NT2/D1 (cell line): ENCODE measurements around the gene GAPDHS.

Source experiments
- DNase-seq: peaks from one replicate; pipeline ENCODE4 v3.0.0-alpha.2; 2011; ENCODE audit warnings: low read depth, low spot score
- H3K27me3 ChIP-seq: 2 replicates; pipeline ENCODE4 v1.6.0; 2011; ENCODE audit warnings: mild to moderate bottlenecking; ENCODE audit not compliant: insufficient read length, insufficient read depth
- H3K36me3 ChIP-seq: 2 replicates; pipeline ENCODE4 v1.6.1; 2011; ENCODE audit warnings: mild to moderate bottlenecking, low read length, mixed read lengths; ENCODE audit not compliant: insufficient read depth, insufficient read length
- H3K4me1 ChIP-seq: 2 replicates; pipeline ENCODE4 v1.5.1; 2011; ENCODE audit not compliant: insufficient read depth, insufficient read length
- H3K4me3 ChIP-seq: 2 replicates; pipeline ENCODE4 v1.5.1; 2011; ENCODE audit warnings: low read depth; ENCODE audit not compliant: insufficient read length
- H3K9ac ChIP-seq: 2 replicates; pipeline ENCODE4 v1.6.0; 2011; ENCODE audit warnings: low read depth; ENCODE audit not compliant: insufficient read length
- H3K9me3 ChIP-seq: 2 replicates; pipeline ENCODE4 v1.5.1; 2011; ENCODE audit warnings: mild to moderate bottlenecking, low read length; ENCODE audit not compliant: insufficient read depth
- SUZ12 ChIP-seq: IDR thresholded peaks from 2 replicates; pipeline ENCODE4 v1.6.1; 2011; ENCODE audit not compliant: insufficient read length, insufficient read depth; ENCODE audit errors: extremely low read depth
- YY1 ChIP-seq: IDR thresholded peaks from 2 replicates; pipeline ENCODE4 v1.6.1; 2011; ENCODE audit not compliant: insufficient read length, insufficient read depth
- ZNF274 ChIP-seq: IDR thresholded peaks from 2 replicates; pipeline ENCODE4 v1.6.1; 2011; ENCODE audit warnings: mild to moderate bottlenecking, low read depth, low read length

GAPDHS gene

GRCh38 chr19:35533201-35533821 lies at the start of gene GAPDHS:
Gene GAPDHS, plus strand, starts transcription at chr19:35533456. Its CDS starts 72 bp downstream, at chr19:35533528.
- no peaks in the 10 kb centered on the region for H3K36me3 ChIP-seq
- no peak for DNase-seq
- no peaks in the 10 kb centered on the region for H3K27me3 ChIP-seq
- TF ChIP-seq YY1 (no peak), ZNF274 (no peak), SUZ12 (no peak)
- H3K9me3 ChIP-seq = no peaks in the 10 kb centered on the region
- H3K4me1 ChIP-seq = peaks cover 6% of the 10 kb centered on the region
- H3K4me3 ChIP-seq = no peak within 1 kb of the TSS
- H3K9ac ChIP-seq = no peak within 1 kb of the TSS

GRCh38 chr19:35484252-35485036 lies 48.8 kb upstream of the GAPDHS start:
- no peaks in the 10 kb centered on the region for H3K36me3 ChIP-seq
- no peak overlapping the region for H3K4me3 ChIP-seq
- no peaks in the 10 kb centered on the region for H3K9me3 ChIP-seq
- no peaks in the 10 kb centered on the region for H3K4me1 ChIP-seq
- H3K27me3 ChIP-seq = no peaks in the 10 kb centered on the region
- TF ChIP-seq SUZ12 = no peak
- TF ChIP-seq ZNF274 = no peak
- no peak for TF ChIP-seq YY1
- no peak for DNase-seq
- no peak overlapping the region for H3K9ac ChIP-seq

- no peaks in the 10 kb centered on the region for H3K27me3 ChIP-seq
- TF ChIP-seq SUZ12 (no peak), YY1 (no peak), ZNF274 (no peak)
Observed at GRCh38 chr19:35486268-35486708, 47.0 kb upstream of the GAPDHS start.

GRCh38 chr19:35487656-35488182 lies 45.5 kb upstream of the GAPDHS start:
- no peaks in the 10 kb centered on the region for H3K27me3 ChIP-seq
- H3K4me3 ChIP-seq = no peak overlapping the region
- no peaks in the 10 kb centered on the region for H3K9me3 ChIP-seq
- TF ChIP-seq SUZ12 (no peak), YY1 (no peak), ZNF274 (no peak)
- no peaks in the 10 kb centered on the region for H3K36me3 ChIP-seq
- no peak overlapping the region for H3K9ac ChIP-seq
- no peaks in the 10 kb centered on the region for H3K4me1 ChIP-seq
- no peak for DNase-seq

More at GRCh38 chr19:35486268-35486708, 47.0 kb upstream of the GAPDHS start:
- no peak overlapping the region for H3K4me3 ChIP-seq
- H3K9me3 ChIP-seq = no peaks in the 10 kb centered on the region
- no peak overlapping the region for H3K9ac ChIP-seq
- H3K4me1 ChIP-seq = no peaks in the 10 kb centered on the region
- no peaks in the 10 kb centered on the region for H3K36me3 ChIP-seq
- no peak for DNase-seq

GRCh38 chr19:35488677-35489076 lies 44.6 kb upstream of the GAPDHS start:
- H3K9me3 ChIP-seq = no peaks in the 10 kb centered on the region
- no peaks in the 10 kb centered on the region for H3K36me3 ChIP-seq
- H3K9ac ChIP-seq = no peak overlapping the region
- no peaks in the 10 kb centered on the region for H3K27me3 ChIP-seq
- no peaks in the 10 kb centered on the region for H3K4me1 ChIP-seq
- TF ChIP-seq SUZ12 = no peak
- no peak for TF ChIP-seq ZNF274
- TF ChIP-seq YY1 = no peak
- H3K4me3 ChIP-seq = no peak overlapping the region
- no peak for DNase-seq

- no peak for DNase-seq
- Histone ChIP-seq H3K27me3 (no peaks in the 10 kb centered on the region), H3K36me3 (no peaks in the 10 kb centered on the region), H3K4me1 (peaks cover 2% of the 10 kb centered on the region), H3K4me3 (no peak within 1 kb of the TSS), H3K9me3 (no peaks in the 10 kb centered on the region), H3K9ac (no peak within 1 kb of the TSS)
- TF ChIP-seq YY1 (no peak), ZNF274 (no peak), SUZ12 (no peak)
Observed at GRCh38 chr19:35490364-35490763, 42.9 kb upstream of the GAPDHS start, which contains the start of gene KRTDAP. Gene KRTDAP, minus strand, starts transcription at chr19:35490464. Its CDS starts 22 bp downstream, at chr19:35490442.

GRCh38 chr19:35491836-35492360 lies 41.4 kb upstream of the GAPDHS start:
- DNase-seq = no peak
- H3K9ac ChIP-seq = no peak overlapping the region
- TF ChIP-seq ZNF274 (no peak), SUZ12 (no peak), YY1 (no peak)
- H3K36me3 ChIP-seq = no peaks in the 10 kb centered on the region
- H3K27me3 ChIP-seq = no peaks in the 10 kb centered on the region
- no peak overlapping the region for H3K4me3 ChIP-seq
- H3K4me1 ChIP-seq = peaks cover 7% of the 10 kb centered on the region
- H3K9me3 ChIP-seq = no peaks in the 10 kb centered on the region
